Endothelial cell of umbilical vein (primary cell): ENCODE results near the gene KPNA1. TPM values are rescaled to one million over a fixed set of nuclear protein-coding genes. Genes with fewer than 3 reads are reported as not detected.

Experiments
- BruUV-seq: library from RNA; stranded (reverse); fragments of 400-500 nt; replicated peaks from 2 replicates; lab custom pipeline; 2021; lab: Mats Ljungman, UMichigan
- CTCF ChIA-PET: fragments of 300-600, 350-600 bp; sonication (Branson Sonifier 250); formaldehyde crosslinking; loops from one replicate; lab custom pipeline; 2021; ENCODE audit warnings: antibody characterized with exemption, inconsistent platforms; lab: Charles Lee
- POLR2A ChIA-PET: fragments of 300-600, 350-600 bp; sonication (Branson Sonifier 250); formaldehyde crosslinking; loops from one replicate; lab custom pipeline; 2021; ENCODE audit warnings: antibody characterized with exemption, inconsistent platforms; lab: Charles Lee
- DNase-seq: peaks from one replicate; pipeline ENCODE4 v3.0.0-alpha.2; 2011; ENCODE audit warnings: low read depth, low spot score
- FAIRE-seq: peaks from 2 replicates; lab custom pipeline; 2011; peaks lifted over from hg19 to GRCh38; lab: Jason Lieb, UNC
- H2AFZ ChIP-seq: 2 replicates; pipeline ENCODE4 v1.6.0; 2012; ENCODE audit warnings: low read depth, low read length, control low read depth, inconsistent platforms
- H3K27ac ChIP-seq: 2 replicates; pipeline ENCODE4 v1.5.1; 2011; ENCODE audit warnings: low read depth, mild to moderate bottlenecking, control low read depth, low read length, moderate library complexity; ENCODE audit not compliant: insufficient read depth
- H3K27me3 ChIP-seq, 2 experiments: 2 replicates each; pipeline versions ENCODE4 v1.6.0 to v1.6.1; 2011; ENCODE audit warnings: low read length in 2 of 2, mixed read lengths in 1 of 2; ENCODE audit not compliant: control insufficient read depth in 2 of 2, insufficient read depth in 2 of 2
- H3K36me3 ChIP-seq, 2 experiments: 2 replicates in 1 of 2; 3 replicates in 1 of 2; pipeline ENCODE4 v1.5.1; 2011; ENCODE audit warnings: low read length in 2 of 2, mild to moderate bottlenecking in 1 of 2, moderate library complexity in 1 of 2; ENCODE audit not compliant: control insufficient read depth in 2 of 2, insufficient read depth in 2 of 2; ENCODE audit errors: extremely low read depth in 1 of 2
- H3K4me1 ChIP-seq: 3 replicates; pipeline ENCODE4 v1.5.1; 2011; ENCODE audit warnings: mild to moderate bottlenecking, low read length; ENCODE audit not compliant: control insufficient read depth, insufficient read depth; ENCODE audit errors: extremely low read depth
- H3K4me2 ChIP-seq: 2 replicates; pipeline ENCODE4 v1.6.1; 2011; ENCODE audit warnings: low read length, control low read depth, mixed read lengths; ENCODE audit not compliant: insufficient read depth
- H3K4me3 ChIP-seq, 3 experiments: fragments of 200-600 bp in 1 of 3; sonication (generic), shearing (Covaris generic) in 1 of 3; replicated peaks in 1 of 3; 2 replicates each; pipeline ENCODE4 v1.5.1; 2011 to 2016; ENCODE audit warnings: control low read depth in 3 of 3, low read length in 3 of 3, mild to moderate bottlenecking in 2 of 3, inconsistent platforms in 1 of 3, low read depth in 1 of 3, moderate library complexity in 1 of 3; ENCODE audit not compliant: insufficient read depth in 1 of 3
- H3K79me2 ChIP-seq: 2 replicates; pipeline ENCODE4 v1.6.0; 2012; ENCODE audit warnings: low read length, inconsistent platforms; ENCODE audit not compliant: control insufficient read depth, insufficient read depth
- H3K9ac ChIP-seq: replicated peaks from 2 replicates; pipeline ENCODE3; 2011; ENCODE audit warnings: low read length, control low read depth; ENCODE audit not compliant: insufficient read depth; ENCODE audit errors: extremely low read depth
- H3K9me1 ChIP-seq: replicated peaks from 3 replicates; pipeline ENCODE4 v1.6.0; 2011; ENCODE audit warnings: mild to moderate bottlenecking, low read length; ENCODE audit not compliant: control insufficient read depth, insufficient read depth; ENCODE audit errors: extremely low read depth
- H3K9me3 ChIP-seq: replicated peaks from 2 replicates; pipeline ENCODE4 v1.5.1; 2012; ENCODE audit warnings: low read length, inconsistent platforms; ENCODE audit not compliant: control insufficient read depth, insufficient read depth
- H4K20me1 ChIP-seq: replicated peaks from 2 replicates; pipeline ENCODE3; 2011; ENCODE audit warnings: mild to moderate bottlenecking, low read length; ENCODE audit not compliant: control insufficient read depth, insufficient read depth; ENCODE audit errors: extremely low read depth
- EZH2 ChIP-seq: IDR thresholded peaks from 2 replicates; pipeline ENCODE4 v1.6.1; 2012; ENCODE audit warnings: borderline replicate concordance, low read depth, mild to moderate bottlenecking, moderate library complexity, low read length, inconsistent platforms; ENCODE audit not compliant: severe bottlenecking
- FOS ChIP-seq: IDR thresholded peaks from 2 replicates; pipeline ENCODE4 v1.6.1; 2011; ENCODE audit warnings: mild to moderate bottlenecking, low read length, moderate library complexity, borderline replicate concordance; ENCODE audit not compliant: insufficient read depth
- GATA2 ChIP-seq: IDR thresholded peaks from 2 replicates; pipeline ENCODE4 v1.7.0; 2011; ENCODE audit warnings: low read depth, mild to moderate bottlenecking, moderate library complexity, mixed read lengths, low read length; ENCODE audit not compliant: insufficient read length, insufficient read depth
- JUN ChIP-seq: IDR thresholded peaks from 2 replicates; pipeline ENCODE4 v1.6.1; 2011; ENCODE audit warnings: borderline replicate concordance, low read depth; ENCODE audit not compliant: insufficient read length, insufficient read depth
- MYC ChIP-seq: IDR thresholded peaks from one replicate; pipeline ENCODE4 v1.6.1; 2011; ENCODE audit warnings: mild to moderate bottlenecking, low read depth, low read length
- POLR2A ChIP-seq: IDR thresholded peaks from 2 replicates; pipeline ENCODE4 v1.6.1; 2012; ENCODE audit warnings: low read depth, mild to moderate bottlenecking, control low read depth, low read length
- POLR2AphosphoS5 ChIP-seq: IDR thresholded peaks from 2 replicates; pipeline ENCODE4 v1.6.1; 2012; ENCODE audit warnings: low read depth, mild to moderate bottlenecking, control low read depth, low read length, moderate library complexity; ENCODE audit not compliant: insufficient read depth
- dilution Hi-C: fragments of 300-500 bp; cut with MboI; formaldehyde crosslinking; loops from one replicate; pipeline ENCODE4 v1.15.0; 2019; ENCODE audit warnings: low sequenced_read_pairs; ENCODE audit not compliant: extremely low pct_ligation_motif_present
- intact Hi-C: fragments of 100-400 bp; cut with micrococcal nuclease; formaldehyde crosslinking; loops from one replicate; pipeline ENCODE4 v1.10.0; 2022
- polyA plus RNA-seq, 4 experiments: library from polyadenylated mRNA; depleted of rRNA in 3 of 4; stranded (reverse) in 3 of 4; unstranded in 1 of 4; fragments of >200 nt; gene quantifications; 2 replicates each; pipeline versions ENCODE4 v1.2.1 to v1.2.3, GENCODE V29; 2011 to 2012; ENCODE audit warnings: missing spikeins in 1 of 4
- total RNA-seq: library from RNA; stranded (reverse); gene quantifications from 2 replicates; pipeline ENCODE4 v1.2.3, GENCODE V29; 2021
- TF ChIP-seq, protein P1 (sequence below), 2 donors: IDR thresholded peaks; 1 replicate in 1 of 2; 2 replicates in 1 of 2; pipeline ENCODE4 v1.5.1; 2011; ENCODE audit warnings: low read length in 2 of 2, mild to moderate bottlenecking in 2 of 2, moderate library complexity in 2 of 2, control low read depth in 1 of 2, inconsistent platforms in 1 of 2, low read depth in 1 of 2; ENCODE audit not compliant: insufficient read depth in 1 of 2; ENCODE audit errors: extremely low read depth in 1 of 2
- TF ChIP-seq, protein P2 (sequence below): IDR thresholded peaks from 2 replicates; pipeline ENCODE4 v1.6.1; 2011; ENCODE audit not compliant: insufficient read depth, insufficient read length

The KPNA1 gene
- total and polyA plus RNA-seq, 2 donors (not counting 3 experiments of a cell fraction or from before 2014, with no cell fraction given) = 24.4 to 110 TPM

DNA sequence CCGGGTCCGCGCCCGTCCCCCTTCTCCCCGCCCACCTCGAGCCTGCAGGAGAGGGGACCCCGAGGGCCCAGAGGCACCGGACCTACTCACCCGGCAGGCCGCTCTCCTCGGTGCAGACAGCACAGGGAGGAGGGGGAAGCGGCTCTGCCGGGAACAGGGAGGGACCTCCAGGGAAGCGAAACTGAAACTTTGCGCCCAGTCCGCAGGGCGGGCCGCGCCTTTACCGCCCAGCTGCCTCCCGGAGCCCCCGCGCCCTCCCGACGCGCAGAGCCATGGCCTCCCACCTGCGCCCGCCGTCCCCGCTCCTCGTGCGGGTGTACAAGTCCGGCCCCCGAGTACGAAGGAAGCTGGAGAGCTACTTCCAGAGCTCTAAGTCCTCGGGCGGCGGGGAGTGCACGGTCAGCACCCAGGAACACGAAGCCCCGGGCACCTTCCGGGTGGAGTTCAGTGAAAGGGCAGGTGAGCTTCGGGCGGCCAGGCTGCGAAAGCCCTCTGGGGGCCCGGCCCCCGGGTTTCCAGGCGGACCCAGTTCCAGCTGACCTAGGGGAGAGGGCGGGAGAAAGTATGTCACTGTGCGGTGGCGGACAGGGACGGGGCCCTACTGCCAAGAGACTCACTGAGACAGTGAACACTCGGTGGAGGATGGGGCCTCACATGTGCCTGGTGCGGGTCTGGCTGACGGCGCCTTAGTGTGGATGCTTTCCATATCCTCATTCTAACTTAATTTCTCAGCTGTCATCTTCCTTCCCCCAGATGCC is 49.6 kb upstream of the KPNA1 start, which contains the start of the genes DTX3L and PARP9:
Gene DTX3L, plus strand, starts transcription at position 184 of the 758 bp plus-strand sequence. Its CDS starts 89 bp downstream, at position 273.
Gene PARP9, minus strand, starts transcription at position 146 of the 758 bp plus-strand sequence. CDS start 4,680 bp downstream, outside the sequence.
- TSS peak; percentile 38 for BruUV-seq
- Histone ChIP-seq H3K9me1 (no peaks in the 10 kb centered on the region), H3K9me3 (no peaks in the 10 kb centered on the region), H4K20me1 (no peaks in the 10 kb centered on the region), H3K27me3 (no peaks in the 10 kb centered on the region), H3K36me3 (peaks cover 2 to 3% of the 10 kb centered on the region in 2 experiments), H3K79me2 (no peaks in the 10 kb centered on the region), H3K4me3 (peak within 1 kb of the TSS; percentile 60 to 96 (median 74)), H2AFZ (peak within 1 kb of the TSS; percentile 84), H3K4me2 (peak within 1 kb of the TSS; percentile 87), H3K9ac (peak within 1 kb of the TSS; percentile 65), H3K27ac (peak within 1 kb of the TSS; percentile 63), H3K4me1 (peaks cover 8% of the 10 kb centered on the region)
- no peak for TF ChIP-seq EZH2
- TF ChIP-seq, protein P1, sequence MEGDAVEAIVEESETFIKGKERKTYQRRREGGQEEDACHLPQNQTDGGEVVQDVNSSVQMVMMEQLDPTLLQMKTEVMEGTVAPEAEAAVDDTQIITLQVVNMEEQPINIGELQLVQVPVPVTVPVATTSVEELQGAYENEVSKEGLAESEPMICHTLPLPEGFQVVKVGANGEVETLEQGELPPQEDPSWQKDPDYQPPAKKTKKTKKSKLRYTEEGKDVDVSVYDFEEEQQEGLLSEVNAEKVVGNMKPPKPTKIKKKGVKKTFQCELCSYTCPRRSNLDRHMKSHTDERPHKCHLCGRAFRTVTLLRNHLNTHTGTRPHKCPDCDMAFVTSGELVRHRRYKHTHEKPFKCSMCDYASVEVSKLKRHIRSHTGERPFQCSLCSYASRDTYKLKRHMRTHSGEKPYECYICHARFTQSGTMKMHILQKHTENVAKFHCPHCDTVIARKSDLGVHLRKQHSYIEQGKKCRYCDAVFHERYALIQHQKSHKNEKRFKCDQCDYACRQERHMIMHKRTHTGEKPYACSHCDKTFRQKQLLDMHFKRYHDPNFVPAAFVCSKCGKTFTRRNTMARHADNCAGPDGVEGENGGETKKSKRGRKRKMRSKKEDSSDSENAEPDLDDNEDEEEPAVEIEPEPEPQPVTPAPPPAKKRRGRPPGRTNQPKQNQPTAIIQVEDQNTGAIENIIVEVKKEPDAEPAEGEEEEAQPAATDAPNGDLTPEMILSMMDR (IDR thresholded peaks at IDR 0.05; ENCODE audit: extremely low read depth in 1 of 2, insufficient read depth in 1 of 2, low read depth in 1 of 2, low read length in 2 of 2) = no peak
- TF ChIP-seq JUN = no peak
- TF ChIP-seq MYC = no peak
- peak; percentile 30 for TF ChIP-seq POLR2A
- TF ChIP-seq, protein P2, sequence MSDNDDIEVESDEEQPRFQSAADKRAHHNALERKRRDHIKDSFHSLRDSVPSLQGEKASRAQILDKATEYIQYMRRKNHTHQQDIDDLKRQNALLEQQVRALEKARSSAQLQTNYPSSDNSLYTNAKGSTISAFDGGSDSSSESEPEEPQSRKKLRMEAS = no peak
- TF ChIP-seq POLR2AphosphoS5 = peak; percentile 64
- TF ChIP-seq GATA2 = no peak
- no peak for TF ChIP-seq FOS
- peak; percentile 77 for DNase-seq
- ChIA-PET POLR2A (no interaction called here), CTCF (interaction anchor here (0.9 to 8.8 kb wide), 5 partner anchors 9 to 230 kb away, joined by 3 to 129 read pairs (median 4); partner anchors contain the start of genes FAM162A, HSPBAP1 and PARP14)
- dilution Hi-C loops = no loop called here
- FAIRE-seq = peak; percentile 49
- intact Hi-C loops = loop anchor here (1.0 to 5.0 kb wide), 3 partner anchors 115 to 172 kb away; partner anchors contain the start of gene WDR5B
